Endothelial cell (in vitro differentiated cells): ENCODE measurements around the gene PPP1R2. TPM values are rescaled to one million over a fixed set of nuclear protein-coding genes. Genes with fewer than 3 reads are reported as not detected.

Experiments used
- DNase-seq: peaks from one replicate; pipeline ENCODE4 v3.0.0; 2021; ENCODE audit warnings: low spot score
- H3K27ac Mint-ChIP-seq: one replicate; pipeline ENCODE4 v1.8.0; 2021; ENCODE audit warnings: mixed read lengths, inconsistent platforms; ENCODE audit not compliant: unreplicated experiment
- H3K27me3 Mint-ChIP-seq: one replicate; pipeline ENCODE4 v1.8.0; 2021; ENCODE audit warnings: mild to moderate bottlenecking, moderate library complexity, mixed read lengths, inconsistent platforms; ENCODE audit not compliant: unreplicated experiment
- H3K36me3 Mint-ChIP-seq: one replicate; pipeline ENCODE4 v1.8.0; 2021; ENCODE audit warnings: mild to moderate bottlenecking, low read depth, mixed read lengths, inconsistent platforms; ENCODE audit not compliant: unreplicated experiment
- H3K4me1 Mint-ChIP-seq: one replicate; pipeline ENCODE4 v1.8.0; 2021; ENCODE audit warnings: mild to moderate bottlenecking, mixed read lengths, inconsistent platforms; ENCODE audit not compliant: unreplicated experiment
- H3K4me3 Mint-ChIP-seq: one replicate; pipeline ENCODE4 v1.8.0; 2021; ENCODE audit warnings: mild to moderate bottlenecking, mixed read lengths, inconsistent platforms; ENCODE audit not compliant: unreplicated experiment
- H3K9me3 Mint-ChIP-seq: one replicate; pipeline ENCODE4 v1.8.0; 2021; ENCODE audit warnings: mixed read lengths, inconsistent platforms; ENCODE audit not compliant: unreplicated experiment
- total RNA-seq: library from RNA; stranded (reverse); fragmentation: NEBNext Ultra II Directional; extraction: Animal tissue kit (Norgen Biotek cat#: 25700); gene quantifications from one replicate; pipeline ENCODE4 v1.2.1, GENCODE V29; 2021; ENCODE audit not compliant: unreplicated experiment
- TF ChIP-seq, protein P1 (sequence below): fragments of 200-600 bp; sonication (generic); IDR thresholded peaks from one replicate; pipeline ENCODE4 v1.5.0; 2021; ENCODE audit warnings: antibody characterized with exemption; ENCODE audit not compliant: unreplicated experiment

PPP1R2 gene
- total RNA-seq, 1 donor from 2014 or later: 29.7 TPM

DNA sequence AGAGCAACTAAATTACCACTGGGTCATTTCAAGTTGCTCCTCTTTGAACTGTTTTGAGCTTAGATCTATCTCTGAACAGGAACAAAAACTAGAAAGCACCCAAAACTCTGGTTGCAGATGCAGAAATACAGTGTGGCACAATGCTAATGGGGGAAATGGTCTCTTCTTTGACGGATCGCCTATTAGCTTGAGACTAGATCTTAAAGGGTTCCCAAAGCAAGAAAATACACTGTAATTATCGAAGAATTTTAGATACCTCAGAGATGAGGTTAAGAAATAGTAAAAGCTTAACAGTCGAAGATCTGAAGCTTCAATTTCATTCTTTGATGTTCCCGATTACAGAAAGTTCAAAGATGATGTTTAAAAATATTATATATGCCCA is 818 bp downstream of the PPP1R2 start:
- Mint-ChIP-seq H3K36me3 (no peaks in the 10 kb centered on the region), H3K9me3 (no peaks in the 10 kb centered on the region), H3K4me1 (peaks cover 29% of the 10 kb centered on the region), H3K4me3 (peak overlapping the region; percentile 93), H3K27ac (peak overlapping the region; percentile 30), H3K27me3 (peaks cover 2% of the 10 kb centered on the region)
- DNase-seq: no peak
- TF ChIP-seq, protein P1, sequence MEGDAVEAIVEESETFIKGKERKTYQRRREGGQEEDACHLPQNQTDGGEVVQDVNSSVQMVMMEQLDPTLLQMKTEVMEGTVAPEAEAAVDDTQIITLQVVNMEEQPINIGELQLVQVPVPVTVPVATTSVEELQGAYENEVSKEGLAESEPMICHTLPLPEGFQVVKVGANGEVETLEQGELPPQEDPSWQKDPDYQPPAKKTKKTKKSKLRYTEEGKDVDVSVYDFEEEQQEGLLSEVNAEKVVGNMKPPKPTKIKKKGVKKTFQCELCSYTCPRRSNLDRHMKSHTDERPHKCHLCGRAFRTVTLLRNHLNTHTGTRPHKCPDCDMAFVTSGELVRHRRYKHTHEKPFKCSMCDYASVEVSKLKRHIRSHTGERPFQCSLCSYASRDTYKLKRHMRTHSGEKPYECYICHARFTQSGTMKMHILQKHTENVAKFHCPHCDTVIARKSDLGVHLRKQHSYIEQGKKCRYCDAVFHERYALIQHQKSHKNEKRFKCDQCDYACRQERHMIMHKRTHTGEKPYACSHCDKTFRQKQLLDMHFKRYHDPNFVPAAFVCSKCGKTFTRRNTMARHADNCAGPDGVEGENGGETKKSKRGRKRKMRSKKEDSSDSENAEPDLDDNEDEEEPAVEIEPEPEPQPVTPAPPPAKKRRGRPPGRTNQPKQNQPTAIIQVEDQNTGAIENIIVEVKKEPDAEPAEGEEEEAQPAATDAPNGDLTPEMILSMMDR: no peak

DNA sequence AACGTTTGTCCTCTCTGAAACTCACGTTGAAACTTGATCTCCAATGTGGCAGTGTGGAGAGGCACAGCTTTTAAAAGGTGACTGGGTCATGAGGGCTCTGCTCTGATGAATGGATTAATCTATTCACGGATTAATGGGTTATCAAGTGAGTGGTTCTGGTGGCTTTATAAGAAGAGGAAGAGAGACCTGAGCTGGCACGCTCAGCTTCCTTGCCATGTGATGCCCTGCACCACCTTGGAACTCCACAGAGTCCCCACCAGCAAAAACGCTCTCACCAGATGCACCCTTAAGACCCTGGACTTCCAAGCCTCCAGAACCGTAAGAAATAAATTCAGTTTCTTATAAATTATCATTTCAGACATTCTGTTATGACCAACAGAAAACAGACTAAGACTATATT is 2.6 kb downstream of the PPP1R2 start:
- no peak overlapping the region for H3K4me3 Mint-ChIP-seq
- H3K27me3 Mint-ChIP-seq: peaks cover 2% of the 10 kb centered on the region
- no peaks in the 10 kb centered on the region for H3K36me3 Mint-ChIP-seq
- H3K27ac Mint-ChIP-seq: no peak overlapping the region
- peaks cover 27% of the 10 kb centered on the region for H3K4me1 Mint-ChIP-seq
- H3K9me3 Mint-ChIP-seq: no peaks in the 10 kb centered on the region
- TF ChIP-seq, protein P1: no peak
- DNase-seq: no peak

GRCh38 chr3:195540027-195540426 is 3.1 kb downstream of the PPP1R2 start:
- no peak for DNase-seq
- TF ChIP-seq, protein P1: no peak
- Mint-ChIP-seq H3K9me3 (no peaks in the 10 kb centered on the region), H3K27ac (no peak overlapping the region), H3K27me3 (peaks cover 2% of the 10 kb centered on the region), H3K36me3 (no peaks in the 10 kb centered on the region), H3K4me1 (peaks cover 25% of the 10 kb centered on the region), H3K4me3 (no peak overlapping the region)

DNA sequence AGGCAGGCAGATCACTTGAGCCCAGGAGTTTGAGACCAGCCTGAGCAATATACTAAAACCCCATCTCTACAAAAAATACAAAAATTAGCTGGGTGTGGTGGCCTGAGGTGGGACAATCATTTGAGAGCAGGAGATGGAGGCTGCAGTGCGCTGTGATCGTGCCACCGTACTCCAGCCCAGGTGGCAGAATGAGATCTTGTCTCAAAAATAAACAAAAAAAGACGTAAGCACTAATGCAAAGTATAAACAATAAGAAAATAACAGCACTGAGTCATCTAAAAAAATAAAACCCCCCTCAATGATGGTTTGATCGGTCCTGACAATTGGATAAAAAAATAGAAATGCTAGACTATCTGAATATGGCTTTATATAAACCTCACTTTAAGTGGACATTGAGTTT is 3.6 kb downstream of the PPP1R2 start:
- TF ChIP-seq, protein P1: no peak
- Mint-ChIP-seq H3K4me1 (peaks cover 19% of the 10 kb centered on the region), H3K36me3 (no peaks in the 10 kb centered on the region), H3K27me3 (peaks cover 2% of the 10 kb centered on the region), H3K27ac (no peak overlapping the region), H3K9me3 (no peaks in the 10 kb centered on the region), H3K4me3 (no peak overlapping the region)
- no peak for DNase-seq

- TF ChIP-seq, protein P1: no peak
- no peaks in the 10 kb centered on the region for H3K36me3 Mint-ChIP-seq
- no peaks in the 10 kb centered on the region for H3K9me3 Mint-ChIP-seq
- DNase-seq: no peak
- peaks cover 14% of the 10 kb centered on the region for H3K4me1 Mint-ChIP-seq
- no peak overlapping the region for H3K4me3 Mint-ChIP-seq
- H3K27me3 Mint-ChIP-seq: no peaks in the 10 kb centered on the region
- no peak overlapping the region for H3K27ac Mint-ChIP-seq
Observed at GRCh38 chr3:195537995-195538394, 5.1 kb downstream of the PPP1R2 start.
